Activated CD4-positive, alpha-beta memory T cell treated with anti-CD3 and anti-CD28 coated beads for 36 hours (primary cell): ENCODE measurements around the gene CFAP251. TPM values are rescaled to one million over a fixed set of nuclear protein-coding genes. Genes with fewer than 3 reads are reported as not detected.

ENCODE experiments used
- CTCF ChIA-PET: fragments of 350-600 bp; sonication (Branson Sonifier 250); formaldehyde crosslinking; loops from one replicate; lab custom pipeline; 2021; ENCODE audit warnings: antibody characterized with exemption, inconsistent platforms; lab: Charles Lee
- POLR2A ChIA-PET: fragments of 350-600 bp; sonication (Branson Sonifier 250); formaldehyde crosslinking; loops from one replicate; lab custom pipeline; 2021; ENCODE audit warnings: antibody characterized with exemption; lab: Charles Lee
- DNase-seq: peaks from one replicate; pipeline ENCODE4 v3.0.0-alpha.2; 2020
- H3K27ac Mint-ChIP-seq: one replicate; pipeline ENCODE4 v1.8.0; 2021; ENCODE audit warnings: mixed read lengths
- H3K27me3 Mint-ChIP-seq: one replicate; pipeline ENCODE4 v1.8.0; 2021; ENCODE audit warnings: mixed read lengths
- H3K36me3 Mint-ChIP-seq: one replicate; pipeline ENCODE4 v1.8.0; 2021; ENCODE audit warnings: mixed read lengths
- H3K4me1 Mint-ChIP-seq: one replicate; pipeline ENCODE4 v1.8.0; 2021; ENCODE audit warnings: low read depth, mixed read lengths
- H3K4me3 Mint-ChIP-seq: one replicate; pipeline ENCODE4 v1.8.0; 2021; ENCODE audit warnings: mild to moderate bottlenecking, mixed read lengths
- H3K9me3 Mint-ChIP-seq: one replicate; pipeline ENCODE4 v1.8.0; 2021; ENCODE audit warnings: mixed read lengths
- intact Hi-C: fragments of 100-400 bp; cut with micrococcal nuclease; formaldehyde crosslinking; loops from one replicate; pipeline ENCODE4 v1.15.1; 2023
- total RNA-seq, 2 experiments: library from RNA; stranded (reverse); gene quantifications; one replicate each; pipeline ENCODE4 v1.2.3, GENCODE V29; 2021

Gene CFAP251
- total RNA-seq, 2 experiments from 2014 or later, result 1.3 to 1.6 TPM

GRCh38 chr12:122014781-122015180, 96.4 kb downstream of the CFAP251 start:
- DNase-seq, result no peak
- ChIA-PET CTCF (no interaction called here), POLR2A (no interaction called here)
- H3K27ac Mint-ChIP-seq, result no peak overlapping the region
- peaks cover 9% of the 10 kb centered on the region for H3K9me3 Mint-ChIP-seq
- H3K4me3 Mint-ChIP-seq, result no peak overlapping the region
- no peaks in the 10 kb centered on the region for H3K4me1 Mint-ChIP-seq
- no peaks in the 10 kb centered on the region for H3K36me3 Mint-ChIP-seq
- peaks cover 2% of the 10 kb centered on the region for H3K27me3 Mint-ChIP-seq
- intact Hi-C loops, result no loop called here

- Mint-ChIP-seq H3K9me3 (peaks cover 9% of the 10 kb centered on the region), H3K36me3 (peaks cover 2% of the 10 kb centered on the region), H3K4me3 (no peak overlapping the region), H3K4me1 (peaks cover 10% of the 10 kb centered on the region), H3K27ac (no peak overlapping the region), H3K27me3 (peaks cover 11% of the 10 kb centered on the region)
- CTCF ChIA-PET, result no interaction called here
- POLR2A ChIA-PET, result no interaction called here
- DNase-seq, result no peak
- intact Hi-C loops, result no loop called here
Measured at GRCh38 chr12:122018457-122018856, 100.1 kb downstream of the CFAP251 start.

GRCh38 chr12:122018937-122019336, 100.5 kb downstream of the CFAP251 start:
- POLR2A ChIA-PET, result no interaction called here
- H3K27me3 Mint-ChIP-seq, result peaks cover 11% of the 10 kb centered on the region
- intact Hi-C loops, result no loop called here
- DNase-seq, result no peak
- H3K4me1 Mint-ChIP-seq, result peaks cover 10% of the 10 kb centered on the region
- peaks cover 2% of the 10 kb centered on the region for H3K36me3 Mint-ChIP-seq
- no peak overlapping the region for H3K4me3 Mint-ChIP-seq
- H3K9me3 Mint-ChIP-seq, result peaks cover 9% of the 10 kb centered on the region
- CTCF ChIA-PET, result no interaction called here
- no peak overlapping the region for H3K27ac Mint-ChIP-seq

- ChIA-PET CTCF (interaction anchor here (1.0 to 1.4 kb wide), 2 partner anchors 29 to 226 kb away, joined by 3 to 4 read pairs; no protein-coding TSS in a partner anchor), POLR2A (interaction anchor here (1.0 to 1.5 kb wide), 2 partner anchors 28 to 146 kb away, joined by 3 to 6 read pairs; no protein-coding TSS in a partner anchor)
- Mint-ChIP-seq H3K4me3 (peak overlapping the region; percentile 78), H3K4me1 (peaks cover 10% of the 10 kb centered on the region), H3K9me3 (peaks cover 9% of the 10 kb centered on the region), H3K27me3 (peaks cover 11% of the 10 kb centered on the region), H3K36me3 (peaks cover 2% of the 10 kb centered on the region), H3K27ac (no peak overlapping the region)
- DNase-seq, result no peak
- intact Hi-C loops, result loop anchor here (10.0 kb wide), 1 partner anchor 106 kb away; the partner anchor contains the start of gene CFAP251
Measured at GRCh38 chr12:122020795-122021192, 102.4 kb downstream of the CFAP251 start.

- intact Hi-C loops, result loop anchor here (10.0 kb wide), 1 partner anchor 107 kb away; the partner anchor contains the start of gene CFAP251
- Mint-ChIP-seq H3K27ac (peak overlapping the region; percentile 49), H3K9me3 (peaks cover 9% of the 10 kb centered on the region), H3K4me3 (peak overlapping the region; percentile 78), H3K27me3 (peaks cover 11% of the 10 kb centered on the region), H3K4me1 (peaks cover 10% of the 10 kb centered on the region), H3K36me3 (peaks cover 2% of the 10 kb centered on the region)
- ChIA-PET CTCF (interaction anchor here (1.0 to 1.4 kb wide), 2 partner anchors 29 to 227 kb away, joined by 3 to 4 read pairs; no protein-coding TSS in a partner anchor), POLR2A (interaction anchor here (1.0 to 1.5 kb wide), 2 partner anchors 29 to 145 kb away, joined by 3 to 6 read pairs; no protein-coding TSS in a partner anchor)
- DNase-seq, result peak; percentile 28
Measured at GRCh38 chr12:122021193-122021821, 102.9 kb downstream of the CFAP251 start.

- peaks cover 10% of the 10 kb centered on the region for H3K4me1 Mint-ChIP-seq
- CTCF ChIA-PET, result interaction anchor here (1.0 to 1.4 kb wide), 3 partner anchors 30 to 228 kb away, joined by 3 to 4 read pairs (median 3); no protein-coding TSS in a partner anchor
- POLR2A ChIA-PET, result interaction anchor here (1.0 to 1.5 kb wide), 2 partner anchors 30 to 145 kb away, joined by 3 to 6 read pairs; no protein-coding TSS in a partner anchor
- H3K9me3 Mint-ChIP-seq, result peaks cover 9% of the 10 kb centered on the region
- peak; percentile 65 for DNase-seq
- peaks cover 2% of the 10 kb centered on the region for H3K36me3 Mint-ChIP-seq
- intact Hi-C loops, result loop anchor here (10.0 kb wide), 1 partner anchor 107 kb away; the partner anchor contains the start of gene CFAP251
- peak within 1 kb of the TSS; percentile 78 for H3K4me3 Mint-ChIP-seq
- peak within 1 kb of the TSS; percentile 49 for H3K27ac Mint-ChIP-seq
- H3K27me3 Mint-ChIP-seq, result peaks cover 11% of the 10 kb centered on the region
Measured at GRCh38 chr12:122021822-122022392, 103.5 kb downstream of the CFAP251 start, which contains the start of gene BCL7A. TSS of gene BCL7A (plus strand) at chr12:122021884. CDS start at chr12:122022092, 208 bp downstream.

GRCh38 chr12:122022393-122023338, 104.3 kb downstream of the CFAP251 start:
- intact Hi-C loops, result loop anchor here (10.0 kb wide), 1 partner anchor 108 kb away; the partner anchor contains the start of gene CFAP251
- H3K27ac Mint-ChIP-seq, result no peak overlapping the region
- peak; percentile 42 for DNase-seq
- POLR2A ChIA-PET, result no interaction called here
- H3K36me3 Mint-ChIP-seq, result peaks cover 2% of the 10 kb centered on the region
- peaks cover 11% of the 10 kb centered on the region for H3K27me3 Mint-ChIP-seq
- CTCF ChIA-PET, result interaction anchor here (0.5 to 1.4 kb wide), 4 partner anchors 30 to 228 kb away, joined by 3 to 4 read pairs (median 3); no protein-coding TSS in a partner anchor
- peaks cover 9% of the 10 kb centered on the region for H3K9me3 Mint-ChIP-seq
- peaks cover 10% of the 10 kb centered on the region for H3K4me1 Mint-ChIP-seq
- peak overlapping the region; percentile 71 for H3K4me3 Mint-ChIP-seq

- DNase-seq, result peak; percentile 37
- peaks cover 4% of the 10 kb centered on the region for H3K9me3 Mint-ChIP-seq
- H3K27ac Mint-ChIP-seq, result no peak overlapping the region
- peak overlapping the region; percentile 71 for H3K4me3 Mint-ChIP-seq
- H3K4me1 Mint-ChIP-seq, result peaks cover 10% of the 10 kb centered on the region
- POLR2A ChIA-PET, result no interaction called here
- peaks cover 2% of the 10 kb centered on the region for H3K36me3 Mint-ChIP-seq
- intact Hi-C loops, result loop anchor here (10.0 kb wide), 1 partner anchor 109 kb away; the partner anchor contains the start of gene CFAP251
- peaks cover 11% of the 10 kb centered on the region for H3K27me3 Mint-ChIP-seq
- CTCF ChIA-PET, result interaction anchor here (0.6 to 1.4 kb wide), 4 partner anchors 12 to 106 kb away, joined by 3 to 4 read pairs (median 3); partner anchors contain the start of gene CFAP251
Measured at GRCh38 chr12:122023339-122024131, 105.1 kb downstream of the CFAP251 start.

- Mint-ChIP-seq H3K9me3 (no peaks in the 10 kb centered on the region), H3K36me3 (peaks cover 2% of the 10 kb centered on the region), H3K27ac (no peak overlapping the region), H3K4me1 (peaks cover 12% of the 10 kb centered on the region), H3K4me3 (no peak overlapping the region), H3K27me3 (peaks cover 11% of the 10 kb centered on the region)
- intact Hi-C loops, result loop anchor here (10.0 kb wide), 1 partner anchor 109 kb away; the partner anchor contains the start of gene CFAP251
- DNase-seq, result no peak
- ChIA-PET POLR2A (no interaction called here), CTCF (interaction anchor here (0.6 kb wide), 1 partner anchor 11 kb away, joined by 4 read pairs; no protein-coding TSS in a partner anchor)
Measured at GRCh38 chr12:122024132-122024785, 105.9 kb downstream of the CFAP251 start.

- Mint-ChIP-seq H3K27ac (no peak overlapping the region), H3K4me1 (peaks cover 8% of the 10 kb centered on the region), H3K36me3 (peaks cover under 1% of the 10 kb centered on the region), H3K9me3 (no peaks in the 10 kb centered on the region), H3K27me3 (peaks cover 4% of the 10 kb centered on the region), H3K4me3 (no peak overlapping the region)
- DNase-seq, result no peak
- ChIA-PET POLR2A (interaction anchor here (0.6 kb wide), 1 partner anchor 75 kb away, joined by 4 read pairs; no protein-coding TSS in a partner anchor), CTCF (interaction anchor here (0.6 kb wide), 1 partner anchor 12 kb away, joined by 3 read pairs; no protein-coding TSS in a partner anchor)
- intact Hi-C loops, result loop anchor here (10.0 kb wide), 1 partner anchor 112 kb away; the partner anchor contains the start of gene CFAP251
Measured at GRCh38 chr12:122026706-122027333, 108.4 kb downstream of the CFAP251 start.
